ENCODE data around the gene DYSF.
"Not testable (repeated sequence)": the region's sequence is repeated elsewhere in the genome, so short reads cannot be mapped to it uniquely, and the experiment has no call there.

The DYSF gene

GRCh38 chr2:71453404-71454220 lies at the start of gene DYSF:
Gene DYSF (plus strand): TSS chr2:71453561.
- DNase-seq = no peak

GRCh38 chr2:71409611-71410010 lies 43.8 kb upstream of the DYSF start:
- no peak for DNase-seq

GRCh38 chr2:71410696-71411095 lies 42.7 kb upstream of the DYSF start:
- DNase-seq = no peak

- DNase-seq = peak; percentile 56
Measured at GRCh38 chr2:71416866-71417265, 36.5 kb upstream of the DYSF start.

- DNase-seq = peak; percentile 14
Measured at GRCh38 chr2:71417300-71418202, 35.8 kb upstream of the DYSF start.

- no peak for DNase-seq
Measured at GRCh38 chr2:71419145-71419544, 34.2 kb upstream of the DYSF start.

GRCh38 chr2:71419976-71420375 lies 33.4 kb upstream of the DYSF start:
- DNase-seq = no peak

GRCh38 chr2:71422786-71423185 lies 30.6 kb upstream of the DYSF start:
- no peak for DNase-seq

GRCh38 chr2:71423817-71424420 lies 29.4 kb upstream of the DYSF start:
- no peak for DNase-seq

GRCh38 chr2:71426721-71427120 lies 26.6 kb upstream of the DYSF start:
- DNase-seq = no peak

- no peak for DNase-seq
Measured at GRCh38 chr2:71428472-71429383, 24.6 kb upstream of the DYSF start.

GRCh38 chr2:71445142-71445541 lies 8.2 kb upstream of the DYSF start:
- DNase-seq = not testable (repeated sequence)

- no peak for DNase-seq
Measured at GRCh38 chr2:71446505-71446904, 6.9 kb upstream of the DYSF start.

GRCh38 chr2:71449343-71449742 lies 4.0 kb upstream of the DYSF start:
- no peak for DNase-seq

GRCh38 chr2:71451705-71452104 lies 1.7 kb upstream of the DYSF start:
- no peak for DNase-seq

- peak; percentile 8 for DNase-seq
Measured at GRCh38 chr2:71452565-71452964, 796 bp upstream of the DYSF start.

- no peak for DNase-seq
Measured at GRCh38 chr2:71454221-71455010, 1.1 kb downstream of the DYSF start.

GRCh38 chr2:71455011-71455740 lies 1.8 kb downstream of the DYSF start:
- no peak for DNase-seq

GRCh38 chr2:71455741-71456569 lies 2.6 kb downstream of the DYSF start:
- no peak for DNase-seq

- no peak for DNase-seq
Measured at GRCh38 chr2:71456617-71457016, 3.3 kb downstream of the DYSF start.
